ENCODE data around the gene CLEC5A. TPM values are rescaled to one million over a fixed set of nuclear protein-coding genes. Genes with fewer than 3 reads are reported as not detected.

The CLEC5A gene
- total RNA-seq, 1 donor from 2014 or later = not detected

DNA sequence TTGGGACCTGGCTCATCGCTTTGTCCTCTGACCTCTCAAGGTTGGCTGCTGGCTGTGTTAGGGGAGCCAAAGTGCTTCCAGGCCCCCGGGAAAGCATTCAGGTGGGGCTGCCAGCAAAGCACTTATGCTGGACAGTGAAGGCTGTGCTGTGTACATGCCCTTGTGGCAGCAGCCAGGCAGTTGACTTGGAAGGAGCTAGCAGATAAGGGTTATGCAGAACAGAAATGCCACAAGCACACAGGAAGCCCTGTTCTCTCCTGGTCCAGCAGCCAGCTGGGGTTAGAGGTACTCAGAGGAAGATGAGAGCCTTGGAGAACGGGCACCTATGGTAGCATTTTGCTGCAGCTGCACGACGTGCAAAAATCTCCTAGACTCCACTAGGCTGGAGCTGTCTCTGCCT lies 65.8 kb downstream of the CLEC5A start:
- Mint-ChIP-seq H3K27ac (ENCODE audit: unreplicated experiment) (no peak overlapping the region), H3K4me1 (no peaks in the 10 kb centered on the region)
- TF ChIP-seq, protein P1, sequence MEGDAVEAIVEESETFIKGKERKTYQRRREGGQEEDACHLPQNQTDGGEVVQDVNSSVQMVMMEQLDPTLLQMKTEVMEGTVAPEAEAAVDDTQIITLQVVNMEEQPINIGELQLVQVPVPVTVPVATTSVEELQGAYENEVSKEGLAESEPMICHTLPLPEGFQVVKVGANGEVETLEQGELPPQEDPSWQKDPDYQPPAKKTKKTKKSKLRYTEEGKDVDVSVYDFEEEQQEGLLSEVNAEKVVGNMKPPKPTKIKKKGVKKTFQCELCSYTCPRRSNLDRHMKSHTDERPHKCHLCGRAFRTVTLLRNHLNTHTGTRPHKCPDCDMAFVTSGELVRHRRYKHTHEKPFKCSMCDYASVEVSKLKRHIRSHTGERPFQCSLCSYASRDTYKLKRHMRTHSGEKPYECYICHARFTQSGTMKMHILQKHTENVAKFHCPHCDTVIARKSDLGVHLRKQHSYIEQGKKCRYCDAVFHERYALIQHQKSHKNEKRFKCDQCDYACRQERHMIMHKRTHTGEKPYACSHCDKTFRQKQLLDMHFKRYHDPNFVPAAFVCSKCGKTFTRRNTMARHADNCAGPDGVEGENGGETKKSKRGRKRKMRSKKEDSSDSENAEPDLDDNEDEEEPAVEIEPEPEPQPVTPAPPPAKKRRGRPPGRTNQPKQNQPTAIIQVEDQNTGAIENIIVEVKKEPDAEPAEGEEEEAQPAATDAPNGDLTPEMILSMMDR (conservative IDR thresholded peaks at IDR 0.05) = no peak

GRCh38 chr7:141877365-141877764 lies 69.4 kb downstream of the CLEC5A start:
- Mint-ChIP-seq H3K9me3 (peaks cover 2% of the 10 kb centered on the region), H3K4me3 (no peak overlapping the region), H3K27me3 (ENCODE audit: low read depth) (no peaks in the 10 kb centered on the region), H3K36me3 (ENCODE audit: low read depth) (no peaks in the 10 kb centered on the region), H3K27ac (ENCODE audit: unreplicated experiment) (no peak overlapping the region), H3K4me1 (no peaks in the 10 kb centered on the region)
- TF ChIP-seq, protein P1 (conservative IDR thresholded peaks at IDR 0.05) = no peak
- no peak for DNase-seq (ENCODE audit: low read depth, low spot score)

More for the DNA sequence above, 65.8 kb downstream of the CLEC5A start:
- no peak overlapping the region for H3K4me3 Mint-ChIP-seq
- no peaks in the 10 kb centered on the region for H3K27me3 Mint-ChIP-seq (ENCODE audit: low read depth)
- H3K9me3 Mint-ChIP-seq = peaks cover 2% of the 10 kb centered on the region
- H3K36me3 Mint-ChIP-seq (ENCODE audit: low read depth) = no peaks in the 10 kb centered on the region
- no peak for DNase-seq (ENCODE audit: low read depth, low spot score)

Other genes with a start within 250 kb of the CLEC5A start
- gene DENND11, start 244.8 kb downstream of the CLEC5A start, total RNA-seq = 30.7 and 33.7 TPM in 2 replicates
- gene WEE2, start 238.6 kb downstream of the CLEC5A start, total RNA-seq = not detected in 2 replicates
- gene SSBP1, start 208.6 kb downstream of the CLEC5A start, total RNA-seq = 159 and 163 TPM in 2 replicates
- gene TAS2R3, start 182.9 kb downstream of the CLEC5A start, total RNA-seq = 1.8 and 2.2 TPM in 2 replicates
- gene TAS2R4, start 170.3 kb downstream of the CLEC5A start, total RNA-seq = 1.1 and 1.6 TPM in 2 replicates
- gene TAS2R5, start 156.8 kb downstream of the CLEC5A start, total RNA-seq = 1.5 and 2.3 TPM in 2 replicates
- not detected in 2 replicates for gene PRSS37, start 105.5 kb downstream of the CLEC5A start, total RNA-seq
- gene OR9A4, start 30.6 kb downstream of the CLEC5A start, total RNA-seq = not detected in 2 replicates
- gene TAS2R38, start 26.8 kb upstream of the CLEC5A start, total RNA-seq = not detected in 2 replicates
- 0.59 and 1.2 TPM in 2 replicates for gene MGAM, start 48.9 kb upstream of the CLEC5A start, total RNA-seq
- 0.07 TPM in 2 replicates for gene MGAM2, start 164.7 kb upstream of the CLEC5A start, total RNA-seq

Measured in neural crest cell (in vitro differentiated cells).